ENCODE measurements around the gene AMOTL1.

- TF ChIP-seq POLR2A (IDR thresholded peaks at IDR 0.05) (no peak), CTCF (IDR thresholded peaks at IDR 0.05) (no peak), POLR2AphosphoS5 (IDR thresholded peaks at IDR 0.05) (no peak), EP300 (IDR thresholded peaks at IDR 0.05) (no peak)
These were observed 142.1 kb downstream of the AMOTL1 start for GRCh38 chr11:94910270-94910669.

All from stomach (tissue), 4 donors.